Small intestine (tissue), 7 donors: ENCODE measurements around the gene TRIM67. TPM values are rescaled to one million over a fixed set of nuclear protein-coding genes. Genes with fewer than 3 reads are reported as not detected.

ENCODE experiments used
- DNase-seq, 2 donors: peaks; one replicate each; pipeline versions ENCODE4 v3.0.0 to v3.0.0-alpha.2; 2013
- FAIRE-seq: peaks from 2 replicates; lab custom pipeline; 2012; peaks lifted over from hg19 to GRCh38; lab: Jason Lieb, UNC
- H3K27ac ChIP-seq, 3 donors: one replicate each; pipeline ENCODE4 v1.5.1; 2013; ENCODE audit warnings: low read length in 2 of 3, mild to moderate bottlenecking in 2 of 3, control low read depth in 1 of 3, inconsistent platforms in 1 of 3, low read depth in 1 of 3, moderate library complexity in 1 of 3
- H3K27me3 ChIP-seq, 3 donors: one replicate each; pipeline ENCODE4 v1.6.1; 2013; ENCODE audit warnings: low read length in 3 of 3, inconsistent platforms in 1 of 3; ENCODE audit not compliant: control insufficient read depth in 3 of 3, insufficient read depth in 3 of 3
- H3K36me3 ChIP-seq, 3 donors: one replicate each; pipeline ENCODE4 v1.6.1; 2013; ENCODE audit warnings: low read length in 3 of 3, inconsistent platforms in 1 of 3, low read depth in 1 of 3, mild to moderate bottlenecking in 1 of 3, moderate library complexity in 1 of 3; ENCODE audit not compliant: control insufficient read depth in 3 of 3, insufficient read depth in 2 of 3
- H3K4me1 ChIP-seq, 3 donors: one replicate each; pipeline ENCODE4 v1.6.1; 2013; ENCODE audit warnings: low read length in 2 of 3, inconsistent platforms in 1 of 3, low read depth in 1 of 3, mild to moderate bottlenecking in 1 of 3, moderate library complexity in 1 of 3; ENCODE audit not compliant: control insufficient read depth in 3 of 3, insufficient read depth in 2 of 3
- H3K4me3 ChIP-seq, 3 donors: one replicate each; pipeline ENCODE4 v1.5.1; 2013; ENCODE audit warnings: low read length in 3 of 3, control low read depth in 1 of 3, inconsistent platforms in 1 of 3, low read depth in 1 of 3, mild to moderate bottlenecking in 1 of 3, moderate library complexity in 1 of 3
- H3K9me3 ChIP-seq, 2 donors: one replicate each; pipeline ENCODE4 v1.6.1; 2013; ENCODE audit warnings: low read depth in 1 of 2, low read length in 1 of 2; ENCODE audit not compliant: control insufficient read depth in 2 of 2, insufficient read depth in 1 of 2
- WGBS, 3 donors: extraction: QIAGEN DNeasy Blood & Tissue Kit; methylation state at CpG; one replicate each; pipeline ENCODE4 v1.1.7; 2013; 5-methylcytosine and 5-hydroxymethylcytosine counted together
- polyA plus RNA-seq, 4 donors: library from polyadenylated mRNA; stranded (reverse) in 3 of 4; unstranded in 1 of 4; fragments of 200-250 nt in 3 of 4; fragments of 120-200 nt in 1 of 4; gene quantifications; one replicate each; pipeline versions ENCODE4 v1.2.1 to v1.2.3, GENCODE V29; 2013
- donor health status: healthy with polysubstance abuse.
- donor health status: control.
- donor health status: control.
- donor health status: Bipolar disorder and iron deficiency.
- donor health status: healthy.

Gene TRIM67
- polyA plus RNA-seq, 4 donors = under 0.01 to 0.39 (median 0.21) TPM; not detected in 1

DNA sequence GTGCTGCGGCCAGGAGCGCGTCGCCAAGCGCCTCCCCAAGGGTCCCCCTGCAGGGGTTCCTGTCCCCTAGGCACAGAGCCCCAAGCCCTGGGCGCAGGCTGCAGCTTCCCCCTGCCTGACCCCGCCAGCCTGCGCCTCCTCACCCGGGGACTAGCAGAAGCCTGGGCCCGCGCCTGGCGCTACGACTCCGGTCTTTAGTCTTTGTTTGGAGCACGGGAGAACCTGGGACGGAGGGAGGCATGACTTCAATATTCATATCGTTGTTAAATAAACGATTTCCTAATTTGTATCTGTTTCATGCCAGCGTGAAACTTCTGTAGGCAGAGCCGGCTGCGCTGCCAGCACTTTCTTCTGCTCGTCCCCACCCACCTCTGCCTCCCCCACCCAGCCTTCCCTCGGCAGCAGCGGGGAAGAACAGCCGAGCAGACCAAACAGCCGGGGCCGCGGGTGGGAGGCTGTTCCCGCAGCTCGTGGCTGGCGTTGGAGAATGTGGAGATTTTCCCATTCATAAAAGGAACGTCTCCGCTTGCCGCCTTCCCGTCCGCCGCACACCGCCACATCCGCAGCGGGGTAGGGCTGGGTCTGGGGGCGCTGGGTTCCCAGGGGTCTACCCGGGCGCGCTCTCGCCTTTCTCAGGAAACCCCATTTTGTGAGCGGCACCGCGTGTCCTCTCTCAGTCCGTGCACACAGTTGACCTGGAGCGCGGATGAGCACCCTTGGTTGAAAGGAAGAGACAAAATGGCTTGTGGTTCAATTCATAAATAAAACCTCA lies 777 bp upstream of the TRIM67 start:
- FAIRE-seq = no peak
- DNase-seq = peak in 1 of 2 donors; percentile 16
- H3K9me3 ChIP-seq = no peaks in the 10 kb centered on the region
- no peak overlapping the region for H3K27ac ChIP-seq
- WGBS, 3 donors = 6 to 17% (median 14%) methylated on average over 48 to 51 of the region's 51 CpGs
- H3K27me3 ChIP-seq = peaks cover 17 to 68% (median 38%) of the 10 kb centered on the region in 3 donors
- no peaks in the 10 kb centered on the region for H3K36me3 ChIP-seq
- peaks cover 0 to 4% (median 4%) of the 10 kb centered on the region in 3 donors for H3K4me1 ChIP-seq
- peak overlapping the region in 1 of 3 donors; percentile 24 for H3K4me3 ChIP-seq

GRCh38 chr1:231162297-231162969 lies 575 bp downstream of the TRIM67 start:
- no peak overlapping the region for H3K27ac ChIP-seq
- H3K4me3 ChIP-seq = peak overlapping the region in 1 of 3 donors; percentile 0
- H3K27me3 ChIP-seq = peaks cover 17 to 67% (median 35%) of the 10 kb centered on the region in 3 donors
- H3K9me3 ChIP-seq = no peaks in the 10 kb centered on the region
- FAIRE-seq = no peak
- no peaks in the 10 kb centered on the region for H3K36me3 ChIP-seq
- DNase-seq = peak; percentile 14 to 82
- 1 to 6% (median 2%) methylated on average over 39 to 71 of the region's 71 CpGs for WGBS, 3 donors
- peaks cover 0 to 4% (median 4%) of the 10 kb centered on the region in 3 donors for H3K4me1 ChIP-seq

- peaks cover 0 to 4% (median 4%) of the 10 kb centered on the region in 3 donors for H3K4me1 ChIP-seq
- peak in 1 of 2 donors; percentile 11 for DNase-seq
- H3K36me3 ChIP-seq = no peaks in the 10 kb centered on the region
- no peaks in the 10 kb centered on the region for H3K9me3 ChIP-seq
- H3K27me3 ChIP-seq = peaks cover 17 to 63% (median 35%) of the 10 kb centered on the region in 3 donors
- FAIRE-seq = no peak
- H3K4me3 ChIP-seq = peak overlapping the region in 1 of 3 donors; percentile 12
- 8 to 14% (median 8%) methylated on average over 74 to 97 of the region's 97 CpGs for WGBS, 3 donors
- H3K27ac ChIP-seq = no peak overlapping the region
Observed at GRCh38 chr1:231162970-231163829, 1.3 kb downstream of the TRIM67 start.

DNA sequence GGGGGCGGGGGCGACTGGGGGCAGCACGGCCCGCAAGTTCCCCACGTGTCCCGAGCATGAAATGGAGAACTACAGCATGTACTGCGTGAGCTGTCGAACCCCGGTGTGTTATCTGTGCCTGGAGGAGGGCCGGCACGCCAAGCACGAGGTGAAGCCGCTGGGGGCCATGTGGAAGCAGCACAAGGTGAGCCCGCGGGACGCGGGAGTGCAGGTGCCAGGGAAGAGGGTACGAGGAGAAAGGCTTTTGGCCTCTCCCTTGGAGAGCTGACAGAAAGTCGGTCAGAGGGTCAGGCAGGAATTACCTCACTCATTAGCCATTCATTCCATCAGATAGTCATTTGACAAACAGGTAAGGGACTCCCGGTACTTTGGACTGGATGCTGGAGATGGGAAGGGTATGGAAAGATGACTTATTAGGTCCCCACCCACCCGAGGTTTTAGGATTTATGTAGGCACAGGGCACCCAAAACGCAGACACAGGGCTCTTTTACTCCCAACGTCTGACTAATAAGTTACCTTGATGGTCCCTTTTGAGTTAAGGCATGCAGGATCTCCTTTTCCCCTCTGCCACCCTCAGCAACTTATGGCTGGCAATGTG lies 2.1 kb downstream of the TRIM67 start:
- FAIRE-seq = no peak
- WGBS, 3 donors = 17 to 25% (median 21%) methylated on average over 17 to 23 of the region's 23 CpGs
- peaks cover 17 to 63% (median 35%) of the 10 kb centered on the region in 3 donors for H3K27me3 ChIP-seq

DNA sequence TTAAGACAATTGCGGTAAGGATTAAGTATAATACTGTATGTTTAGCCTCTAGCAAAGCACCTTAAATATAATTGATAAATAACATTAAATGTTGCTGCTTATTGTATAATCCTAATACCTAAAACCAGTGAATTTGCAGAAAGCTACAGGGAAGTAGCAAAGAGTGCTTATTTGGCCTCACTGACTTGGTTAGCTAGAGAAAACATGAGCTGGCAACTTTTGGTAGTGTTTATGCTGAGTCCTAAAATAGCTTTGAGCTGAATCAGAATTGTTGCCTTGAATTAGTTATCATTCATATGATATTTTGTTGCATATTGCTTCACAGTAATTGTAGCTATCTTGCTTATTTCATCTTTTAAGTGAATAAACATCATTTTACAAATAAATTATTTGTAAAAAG lies 3.5 kb downstream of the TRIM67 start:
- peaks cover 17 to 50% (median 28%) of the 10 kb centered on the region in 3 donors for H3K27me3 ChIP-seq
- H3K36me3 ChIP-seq = no peaks in the 10 kb centered on the region
- no peaks in the 10 kb centered on the region for H3K9me3 ChIP-seq
- 93 to 97% (median 93%) methylated on average over 1 of the region's 1 CpG for WGBS, 3 donors
- H3K4me1 ChIP-seq = peaks cover 0 to 4% (median 4%) of the 10 kb centered on the region in 3 donors
- H3K4me3 ChIP-seq = no peak overlapping the region
- no peak overlapping the region for H3K27ac ChIP-seq
- DNase-seq (no peak), FAIRE-seq (no peak)

More for the DNA sequence above, 2.1 kb downstream of the TRIM67 start:
- Histone ChIP-seq H3K9me3 (no peaks in the 10 kb centered on the region), H3K36me3 (no peaks in the 10 kb centered on the region), H3K27ac (no peak overlapping the region), H3K4me3 (no peak overlapping the region), H3K4me1 (peaks cover 0 to 4% (median 4%) of the 10 kb centered on the region in 3 donors)
- no peak for DNase-seq

- FAIRE-seq (no peak), DNase-seq (no peak)
- no peak overlapping the region for H3K27ac ChIP-seq
- H3K4me1 ChIP-seq = peaks cover 0 to 4% (median 4%) of the 10 kb centered on the region in 3 donors
- H3K27me3 ChIP-seq = peaks cover 17 to 40% (median 23%) of the 10 kb centered on the region in 3 donors
- H3K36me3 ChIP-seq = no peaks in the 10 kb centered on the region
- H3K9me3 ChIP-seq = no peaks in the 10 kb centered on the region
- H3K4me3 ChIP-seq = no peak overlapping the region
Observed at GRCh38 chr1:231166398-231166797, 4.5 kb downstream of the TRIM67 start.

GRCh38 chr1:231170875-231171274 lies 9.0 kb downstream of the TRIM67 start:
- H3K27ac ChIP-seq = no peak overlapping the region
- no peaks in the 10 kb centered on the region for H3K4me1 ChIP-seq
- H3K27me3 ChIP-seq = peaks cover 0 to 13% (median 4%) of the 10 kb centered on the region in 3 donors
- no peak overlapping the region for H3K4me3 ChIP-seq
- WGBS, 3 donors = 92 to 96% (median 96%) methylated on average over 1 of the region's 1 CpG
- DNase-seq (no peak), FAIRE-seq (no peak)
- H3K9me3 ChIP-seq = no peaks in the 10 kb centered on the region
- no peaks in the 10 kb centered on the region for H3K36me3 ChIP-seq
